NCI-H1930 (cell line): Measurements from ENCODE around the gene MLH3.

Experiments used
- DNase-seq, 2 experiments: peaks; one replicate each; lab custom pipeline; 2025; lab: John Stamatoyannopoulos, UW

MLH3 gene

GRCh38 chr14:74965486-74966153, 85.6 kb downstream of the MLH3 start:
- no peak for DNase-seq

DNA sequence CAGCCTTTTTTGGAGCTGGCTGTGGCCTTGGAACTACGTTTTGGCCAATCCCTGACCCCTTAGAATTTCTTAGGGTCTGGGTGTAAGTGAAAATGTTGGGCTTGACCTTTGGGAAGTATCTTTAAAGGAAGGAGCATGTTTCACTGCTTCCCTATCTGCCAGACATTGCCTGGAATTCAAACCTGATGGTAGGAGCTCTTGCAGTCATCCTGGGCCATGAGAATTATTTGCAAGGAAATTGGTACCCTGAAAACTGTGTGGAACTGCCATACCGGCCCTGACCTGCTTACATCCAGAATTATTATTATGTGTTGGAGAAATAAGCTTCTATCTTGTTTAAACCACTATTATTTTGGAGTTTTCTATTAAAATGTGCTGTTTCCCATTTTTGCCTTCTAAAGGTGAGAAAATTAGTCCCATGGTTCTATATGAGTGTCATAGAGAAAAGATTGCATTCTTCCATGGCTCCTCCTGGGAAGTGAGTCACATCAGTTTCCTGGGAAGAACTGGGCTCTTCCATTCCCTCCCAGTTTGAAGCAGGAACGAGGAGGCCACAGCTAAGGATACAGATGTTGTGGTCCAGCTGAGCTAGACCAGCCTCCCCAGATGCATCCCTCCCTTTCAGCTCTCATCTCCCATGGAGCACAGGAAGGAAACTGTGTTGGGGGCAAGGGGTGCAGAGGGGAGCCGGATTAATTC, 86.3 kb downstream of the MLH3 start:
- DNase-seq = no peak
